PC-9 (cell line): ENCODE measurements around the gene BICDL2. TPM values are rescaled to one million over a fixed set of nuclear protein-coding genes. Genes with fewer than 3 reads are reported as not detected.

Experiments used
- BruUV-seq: library from RNA; stranded (reverse); fragments of 400-500 nt; replicated peaks from 2 replicates; lab custom pipeline; 2021; lab: Mats Ljungman, UMichigan
- CTCF ChIA-PET: fragments of 300-600 bp; sonication (Branson Sonifier 250); formaldehyde crosslinking; loops from one replicate; lab custom pipeline; 2022; ENCODE audit warnings: antibody characterized with exemption; lab: Charles Lee
- POLR2A ChIA-PET: fragments of 300-600 bp; sonication (Branson Sonifier 250); formaldehyde crosslinking; loops from one replicate; lab custom pipeline; 2022; ENCODE audit warnings: antibody characterized with exemption; ENCODE audit not compliant: unreplicated experiment; lab: Charles Lee
- DNase-seq, 2 experiments: peaks; one replicate each; pipeline versions ENCODE4 v3.0.0 to v3.0.0-alpha.2; 2015 to 2022; ENCODE audit warnings: mixed read lengths in 1 of 2
- H2AFZ ChIP-seq: fragments of 200-600 bp; sonication (generic); 2 replicates; pipeline ENCODE4 v1.8.1; 2017; ENCODE audit warnings: antibody characterized with exemption
- H3F3A ChIP-seq: fragments of 200-600 bp; sonication (generic); 2 replicates; pipeline ENCODE4 v1.8.1; 2017; ENCODE audit warnings: antibody characterized with exemption, mild to moderate bottlenecking, low read depth; ENCODE audit not compliant: insufficient read depth
- H3K27ac ChIP-seq: fragments of 200-600 bp; sonication (generic); 2 replicates; pipeline ENCODE4 v1.6.1; 2016; ENCODE audit warnings: mixed run types
- H3K27me3 ChIP-seq: fragments of 200-600 bp; sonication (generic); 2 replicates; pipeline ENCODE4 v1.6.1; 2016; ENCODE audit warnings: low read depth, mixed run types; ENCODE audit not compliant: insufficient read depth
- H3K36me3 ChIP-seq: fragments of 200-600 bp; sonication (generic); 2 replicates; pipeline ENCODE4 v1.6.1; 2016; ENCODE audit warnings: low read depth, mixed run types
- H3K4me1 ChIP-seq: fragments of 200-600 bp; sonication (generic); replicated peaks from 2 replicates; pipeline ENCODE4 v1.6.1; 2016; ENCODE audit warnings: mixed run types; ENCODE audit not compliant: insufficient read depth
- H3K4me2 ChIP-seq: fragments of 200-600 bp; sonication (generic); 2 replicates; pipeline ENCODE4 v1.6.1; 2017; ENCODE audit warnings: mixed run types
- H3K4me3 ChIP-seq: fragments of 200-600 bp; sonication (generic); 2 replicates; pipeline ENCODE4 v1.6.1; 2016; ENCODE audit warnings: mixed run types
- H3K79me2 ChIP-seq: fragments of 200-600 bp; sonication (generic); 2 replicates; pipeline ENCODE4 v1.6.1; 2017; ENCODE audit warnings: low read depth, mixed run types
- H3K9me2 ChIP-seq: fragments of 200-600 bp; sonication (generic); 2 replicates; pipeline ENCODE4 v1.8.1; 2017; ENCODE audit warnings: mild to moderate bottlenecking; ENCODE audit not compliant: insufficient read depth
- H3K9me3 ChIP-seq: fragments of 200-600 bp; sonication (generic); 2 replicates; pipeline ENCODE4 v1.8.1; 2016; ENCODE audit warnings: low read depth; ENCODE audit not compliant: insufficient read depth
- H4K20me1 ChIP-seq: fragments of 200-600 bp; sonication (generic); 2 replicates; pipeline ENCODE4 v1.8.1; 2017; ENCODE audit not compliant: insufficient read depth
- EZH2 ChIP-seq: fragments of 200-600 bp; sonication (generic); IDR thresholded peaks from 2 replicates; pipeline ENCODE4 v1.8.0; 2017; ENCODE audit warnings: antibody characterized with exemption, low read depth
- intact Hi-C: fragments of 100-400 bp; cut with micrococcal nuclease; formaldehyde crosslinking; loops from one replicate; pipeline ENCODE4 v1.10.0; 2022; ENCODE audit not compliant: unreplicated experiment
- total RNA-seq: library from RNA; stranded (reverse); gene quantifications from 2 replicates; pipeline ENCODE4 v1.2.3, GENCODE V29; 2021
- TF ChIP-seq, protein P1 (sequence below): fragments of 200-600 bp; sonication (generic); conservative IDR thresholded peaks from 2 replicates; pipeline ENCODE4 v1.6.1; 2017; ENCODE audit warnings: mixed run types, antibody characterized with exemption, mild to moderate bottlenecking, moderate library complexity

The BICDL2 gene
- total RNA-seq, 1 experiment from 2014 or later = 57.9 TPM

DNA sequence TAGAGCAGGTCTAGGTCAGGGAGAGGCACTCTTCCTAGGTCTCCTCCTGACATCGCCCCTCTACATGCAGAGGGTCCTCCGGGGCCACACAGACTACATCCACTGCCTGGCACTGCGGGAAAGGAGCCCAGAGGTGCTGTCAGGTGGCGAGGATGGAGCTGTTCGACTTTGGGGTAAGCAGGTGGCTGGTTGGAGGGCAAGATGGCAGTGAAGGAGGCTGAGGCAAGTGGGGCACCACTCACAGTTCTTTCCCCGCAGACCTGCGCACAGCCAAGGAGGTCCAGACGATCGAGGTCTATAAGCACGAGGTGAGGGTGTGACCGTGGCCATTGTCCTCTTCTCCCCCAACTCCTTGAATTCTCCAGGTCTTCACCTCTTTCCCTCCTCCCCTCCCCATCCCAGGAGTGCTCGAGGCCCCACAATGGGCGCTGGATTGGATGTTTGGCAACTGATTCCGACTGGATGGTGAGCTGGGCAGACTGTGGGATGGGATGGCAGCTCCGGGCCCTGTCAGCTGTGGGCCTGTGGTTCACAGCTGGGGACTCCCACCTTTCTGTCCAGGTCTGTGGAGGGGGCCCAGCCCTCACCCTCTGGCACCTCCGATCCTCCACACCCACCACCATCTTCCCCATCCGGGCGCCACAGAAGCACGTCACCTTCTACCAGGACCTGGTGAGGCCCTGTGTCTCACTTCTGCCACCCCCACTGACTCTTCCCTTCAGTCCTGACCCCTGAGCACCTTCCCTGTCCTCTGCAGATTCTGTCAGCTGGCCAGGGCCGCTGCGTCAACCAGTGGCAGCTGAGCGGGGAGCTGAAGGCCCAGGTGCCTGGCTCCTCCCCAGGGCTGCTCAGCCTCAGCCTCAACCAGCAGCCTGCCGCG is 9.9 kb downstream of the BICDL2 start:
- ChIA-PET CTCF (interaction anchor here (0.6 to 1.5 kb wide), 2 partner anchors 21 kb away, joined by 3 to 6 read pairs; no protein-coding TSS in a partner anchor), POLR2A (interaction anchor here (0.5 to 1.9 kb wide), 4 partner anchors 23 to 1214 kb away, joined by 7 to 17 read pairs (median 12); no protein-coding TSS in a partner anchor)
- intact Hi-C loops = no loop called here
- Histone ChIP-seq H3F3A (peaks cover 52% of the 10 kb centered on the region), H4K20me1 (peaks cover 4% of the 10 kb centered on the region), H2AFZ (no peak overlapping the region), H3K79me2 (peaks cover 14% of the 10 kb centered on the region), H3K9me3 (no peaks in the 10 kb centered on the region), H3K27ac (no peak overlapping the region), H3K4me2 (no peak overlapping the region), H3K36me3 (peaks cover 6% of the 10 kb centered on the region; the same call in 1 of the 2 replicates), H3K4me3 (no peak overlapping the region), H3K27me3 (no peaks in the 10 kb centered on the region), H3K4me1 (peaks cover 25% of the 10 kb centered on the region), H3K9me2 (no peaks in the 10 kb centered on the region)
- no peak for DNase-seq
- no TSS peak for BruUV-seq
- no peak for TF ChIP-seq EZH2
- TF ChIP-seq, protein P1, sequence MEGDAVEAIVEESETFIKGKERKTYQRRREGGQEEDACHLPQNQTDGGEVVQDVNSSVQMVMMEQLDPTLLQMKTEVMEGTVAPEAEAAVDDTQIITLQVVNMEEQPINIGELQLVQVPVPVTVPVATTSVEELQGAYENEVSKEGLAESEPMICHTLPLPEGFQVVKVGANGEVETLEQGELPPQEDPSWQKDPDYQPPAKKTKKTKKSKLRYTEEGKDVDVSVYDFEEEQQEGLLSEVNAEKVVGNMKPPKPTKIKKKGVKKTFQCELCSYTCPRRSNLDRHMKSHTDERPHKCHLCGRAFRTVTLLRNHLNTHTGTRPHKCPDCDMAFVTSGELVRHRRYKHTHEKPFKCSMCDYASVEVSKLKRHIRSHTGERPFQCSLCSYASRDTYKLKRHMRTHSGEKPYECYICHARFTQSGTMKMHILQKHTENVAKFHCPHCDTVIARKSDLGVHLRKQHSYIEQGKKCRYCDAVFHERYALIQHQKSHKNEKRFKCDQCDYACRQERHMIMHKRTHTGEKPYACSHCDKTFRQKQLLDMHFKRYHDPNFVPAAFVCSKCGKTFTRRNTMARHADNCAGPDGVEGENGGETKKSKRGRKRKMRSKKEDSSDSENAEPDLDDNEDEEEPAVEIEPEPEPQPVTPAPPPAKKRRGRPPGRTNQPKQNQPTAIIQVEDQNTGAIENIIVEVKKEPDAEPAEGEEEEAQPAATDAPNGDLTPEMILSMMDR = no peak

DNA sequence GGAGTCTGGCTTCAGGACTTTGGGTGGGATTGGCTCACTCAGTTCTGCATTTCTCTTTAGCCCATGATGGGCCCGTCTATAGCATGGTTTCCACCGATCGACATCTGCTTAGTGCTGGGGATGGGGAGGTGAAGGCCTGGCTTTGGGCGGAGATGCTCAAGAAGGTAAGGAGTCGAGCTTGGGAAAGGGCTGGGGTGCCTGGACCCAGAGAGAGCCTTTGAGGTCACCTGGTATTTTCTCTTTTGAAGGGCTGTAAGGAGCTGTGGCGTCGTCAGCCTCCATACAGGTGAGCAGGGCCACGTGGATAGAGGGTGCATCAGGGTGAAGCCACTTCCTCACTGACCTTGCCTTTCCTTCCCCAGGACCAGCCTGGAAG is 10.8 kb downstream of the BICDL2 start:
- TF ChIP-seq, protein P1 = no peak
- no peak for TF ChIP-seq EZH2
- Histone ChIP-seq H3K9me3 (no peaks in the 10 kb centered on the region), H3K27me3 (no peaks in the 10 kb centered on the region), H4K20me1 (peaks cover 10% of the 10 kb centered on the region), H3F3A (peaks cover 52% of the 10 kb centered on the region), H3K4me2 (no peak overlapping the region), H3K36me3 (peaks cover 11% of the 10 kb centered on the region), H3K79me2 (peaks cover 23% of the 10 kb centered on the region), H3K9me2 (no peaks in the 10 kb centered on the region), H3K4me3 (no peak overlapping the region), H2AFZ (no peak overlapping the region), H3K4me1 (peaks cover 16% of the 10 kb centered on the region), H3K27ac (no peak overlapping the region)
- POLR2A ChIA-PET = interaction anchor here (0.6 kb wide), 1 partner anchor 15 kb away, joined by 3 read pairs; no protein-coding TSS in a partner anchor
- BruUV-seq = no TSS peak
- intact Hi-C loops = no loop called here
- DNase-seq = no peak
- CTCF ChIA-PET = no interaction called here

DNA sequence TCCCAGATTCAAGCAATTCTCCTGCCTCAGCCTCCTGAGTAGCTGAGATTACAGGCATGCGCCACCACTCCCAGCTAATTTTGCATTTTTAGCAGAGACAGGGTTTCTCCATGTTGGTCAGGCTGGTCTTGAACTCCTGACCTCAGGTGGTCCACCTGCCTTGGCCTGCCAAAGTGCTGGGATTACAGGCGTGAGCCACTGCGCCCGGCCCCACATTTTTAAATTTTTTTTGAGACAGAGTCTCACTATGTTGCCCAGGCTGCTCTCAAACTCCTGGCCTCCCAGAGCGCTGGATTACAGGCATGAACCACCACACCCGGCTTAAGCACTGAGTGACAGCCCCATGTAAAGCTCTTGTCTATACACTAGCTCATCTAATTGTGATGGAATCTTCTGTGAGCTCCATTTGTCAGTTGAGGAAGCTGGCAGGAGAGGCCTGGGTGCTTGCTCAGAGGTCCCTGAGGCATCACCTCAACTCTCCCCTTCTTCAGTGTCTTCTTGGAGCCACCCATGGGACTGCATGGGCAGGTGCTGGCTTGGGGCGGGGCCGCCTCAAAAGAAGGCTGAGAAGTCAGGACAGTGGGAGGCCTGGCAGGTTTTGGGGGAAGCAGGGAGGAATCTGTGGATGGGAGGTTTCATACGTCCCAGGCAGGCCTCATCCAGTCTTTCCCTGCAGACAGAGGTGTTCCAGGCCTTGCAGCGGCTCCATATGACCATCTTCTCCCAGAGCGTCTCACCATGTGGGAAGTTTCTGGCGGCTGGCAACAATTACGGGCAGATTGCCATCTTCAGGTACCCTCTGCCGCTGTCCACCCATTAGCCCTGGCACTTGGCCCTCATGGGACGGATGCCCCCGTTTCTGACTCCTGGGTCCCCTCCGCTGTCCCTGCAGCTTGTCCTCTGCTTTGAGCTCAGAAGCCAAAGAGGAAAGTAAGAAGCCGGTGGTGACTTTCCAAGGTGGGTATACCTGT is 11.4 kb downstream of the BICDL2 start:
- H3K4me1 ChIP-seq = peaks cover 13% of the 10 kb centered on the region
- BruUV-seq = no TSS peak
- H3K27ac ChIP-seq = no peak overlapping the region

More for the DNA sequence above, 11.4 kb downstream of the BICDL2 start:
- ChIA-PET CTCF (interaction anchor here (0.6 to 0.7 kb wide), 6 partner anchors 21 to 158 kb away, joined by 3 to 15 read pairs (median 5); no protein-coding TSS in a partner anchor), POLR2A (interaction anchor here (0.6 to 0.7 kb wide), 2 partner anchors 15 to 1292 kb away, joined by 3 to 24 read pairs; no protein-coding TSS in a partner anchor)
- Histone ChIP-seq H3K4me3 (no peak overlapping the region; the same call in 1 of the 2 replicates), H3K79me2 (peaks cover 27% of the 10 kb centered on the region), H3K27me3 (no peaks in the 10 kb centered on the region), H2AFZ (no peak overlapping the region), H3K9me3 (no peaks in the 10 kb centered on the region), H3K4me2 (peak overlapping the region; percentile 100), H3K36me3 (peaks cover 11% of the 10 kb centered on the region), H3K9me2 (no peaks in the 10 kb centered on the region), H3F3A (peaks cover 51% of the 10 kb centered on the region), H4K20me1 (peaks cover 10% of the 10 kb centered on the region)
- TF ChIP-seq EZH2 = no peak
- TF ChIP-seq, protein P1 = no peak
- intact Hi-C loops = no loop called here
- no peak for DNase-seq
